ENCODE results near the gene SLN.
"Not testable (repeated sequence)": the region's sequence is repeated elsewhere in the genome, so short reads cannot be mapped to it uniquely, and the experiment has no call there.

SLN gene
- long read RNA-seq: 0 reads

DNA sequence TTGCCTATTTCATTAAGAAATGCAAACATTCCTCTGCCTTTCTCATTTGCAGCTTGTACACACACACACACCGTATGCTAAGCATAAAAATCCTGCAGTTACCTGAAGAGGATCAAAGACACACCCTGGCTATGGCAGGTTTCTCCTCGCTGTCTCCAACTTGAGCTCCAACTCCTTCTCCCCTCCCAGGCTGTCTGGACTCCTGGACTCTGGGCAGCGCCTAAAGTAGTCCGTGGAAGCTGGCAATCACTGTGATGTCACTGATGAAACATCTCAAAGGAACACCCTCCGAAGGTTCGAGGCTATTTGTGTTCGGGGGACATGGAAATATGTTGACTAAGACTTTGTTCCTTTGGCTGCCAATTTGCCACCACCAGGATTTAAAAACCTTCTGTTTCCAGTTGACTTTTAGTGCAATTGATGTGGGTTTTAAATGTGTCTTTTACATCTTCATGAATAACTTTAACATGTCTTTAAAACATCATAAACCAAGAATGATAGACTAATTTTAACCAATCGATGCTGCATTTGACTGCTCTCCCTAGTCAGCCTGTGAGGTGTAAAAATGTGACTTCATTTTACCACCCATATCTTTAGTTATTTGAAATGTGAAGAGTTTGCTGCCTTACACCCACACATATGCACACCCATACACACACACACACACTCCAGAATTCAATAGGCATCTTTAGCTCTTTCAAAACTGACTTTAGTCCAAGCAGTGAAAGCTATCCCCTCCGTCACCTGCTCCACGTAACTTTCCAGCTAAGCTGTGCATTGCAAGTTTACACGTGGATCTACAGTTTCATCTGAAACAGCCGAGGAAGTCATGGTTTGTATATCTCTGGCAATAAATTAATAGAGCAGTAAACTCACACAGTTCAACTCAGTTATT, at the start of gene SLN:
SLN (minus strand) TSS at position 196 of the 895 bp plus-strand sequence.
- TF ChIP-seq SPI1 (IDR thresholded peaks at IDR 0.05; ENCODE audit: borderline replicate concordance, low read depth) (no peak), POLR2AphosphoS5 (IDR thresholded peaks at IDR 0.05; ENCODE audit: low read depth) (no peak), GABPA (IDR thresholded peaks at IDR 0.05; ENCODE audit: low read depth) (no peak), REST (IDR thresholded peaks at IDR 0.05; ENCODE audit: insufficient replicate concordance, low read depth) (no peak)
- TF ChIP-seq, protein P1, sequence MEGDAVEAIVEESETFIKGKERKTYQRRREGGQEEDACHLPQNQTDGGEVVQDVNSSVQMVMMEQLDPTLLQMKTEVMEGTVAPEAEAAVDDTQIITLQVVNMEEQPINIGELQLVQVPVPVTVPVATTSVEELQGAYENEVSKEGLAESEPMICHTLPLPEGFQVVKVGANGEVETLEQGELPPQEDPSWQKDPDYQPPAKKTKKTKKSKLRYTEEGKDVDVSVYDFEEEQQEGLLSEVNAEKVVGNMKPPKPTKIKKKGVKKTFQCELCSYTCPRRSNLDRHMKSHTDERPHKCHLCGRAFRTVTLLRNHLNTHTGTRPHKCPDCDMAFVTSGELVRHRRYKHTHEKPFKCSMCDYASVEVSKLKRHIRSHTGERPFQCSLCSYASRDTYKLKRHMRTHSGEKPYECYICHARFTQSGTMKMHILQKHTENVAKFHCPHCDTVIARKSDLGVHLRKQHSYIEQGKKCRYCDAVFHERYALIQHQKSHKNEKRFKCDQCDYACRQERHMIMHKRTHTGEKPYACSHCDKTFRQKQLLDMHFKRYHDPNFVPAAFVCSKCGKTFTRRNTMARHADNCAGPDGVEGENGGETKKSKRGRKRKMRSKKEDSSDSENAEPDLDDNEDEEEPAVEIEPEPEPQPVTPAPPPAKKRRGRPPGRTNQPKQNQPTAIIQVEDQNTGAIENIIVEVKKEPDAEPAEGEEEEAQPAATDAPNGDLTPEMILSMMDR (IDR thresholded peaks at IDR 0.05; ENCODE audit: insufficient read depth, low read length): no peak
- no peak for DNase-seq (ENCODE audit: low read depth in 1 of 2, low spot score in 1 of 2)
- no peak within 1 kb of the TSS for H3K27ac ChIP-seq (replicated peaks)
- H3K4me3 ChIP-seq (replicated peaks; ENCODE audit: insufficient read depth, low read length): no peak within 1 kb of the TSS
- H3K27me3 ChIP-seq (ENCODE audit: insufficient read depth, poor library complexity, severe bottlenecking): peaks cover 5% of the 10 kb centered on the region

GRCh38 chr11:107758719-107759355, 47.0 kb upstream of the SLN start:
- not testable (repeated sequence) for H3K4me3 ChIP-seq (replicated peaks; ENCODE audit: insufficient read depth, low read length); H3K27me3 ChIP-seq (ENCODE audit: insufficient read depth, poor library complexity, severe bottlenecking); H3K27ac ChIP-seq (replicated peaks); DNase-seq (ENCODE audit: low read depth in 1 of 2, low spot score in 1 of 2)

DNA sequence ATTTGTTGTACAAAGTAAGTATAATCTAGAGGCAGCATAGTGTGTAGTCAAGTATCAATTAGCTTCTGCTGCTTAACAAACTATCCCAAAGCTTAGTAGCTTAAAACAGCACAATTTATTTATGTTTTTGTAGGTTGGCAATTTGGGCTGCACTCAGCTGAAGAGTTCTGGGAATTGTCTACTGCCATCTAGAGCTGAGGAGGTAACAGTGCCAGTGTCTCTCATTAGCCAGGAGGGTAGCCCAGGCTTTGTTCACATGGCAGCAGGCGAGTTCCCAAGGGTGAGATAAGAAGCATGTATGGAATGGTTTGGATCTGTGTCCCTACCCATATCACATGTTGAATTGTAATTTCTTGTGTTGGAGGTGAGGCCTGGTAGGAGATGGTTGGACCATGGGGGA, 45.8 kb upstream of the SLN start:
- no peak overlapping the region for H3K4me3 ChIP-seq (replicated peaks; ENCODE audit: insufficient read depth, low read length)
- no peaks in the 10 kb centered on the region for H3K27me3 ChIP-seq (ENCODE audit: insufficient read depth, poor library complexity, severe bottlenecking)
- no peak for DNase-seq (ENCODE audit: low read depth in 1 of 2, low spot score in 1 of 2)
- TF ChIP-seq POLR2AphosphoS5 (IDR thresholded peaks at IDR 0.05; ENCODE audit: low read depth): no peak
- TF ChIP-seq, protein P1 (IDR thresholded peaks at IDR 0.05; ENCODE audit: insufficient read depth, low read length): no peak
- no peak for TF ChIP-seq GABPA (IDR thresholded peaks at IDR 0.05; ENCODE audit: low read depth)
- no peak for TF ChIP-seq REST (IDR thresholded peaks at IDR 0.05; ENCODE audit: insufficient replicate concordance, low read depth)
- TF ChIP-seq SPI1 (IDR thresholded peaks at IDR 0.05; ENCODE audit: borderline replicate concordance, low read depth): no peak
- H3K27ac ChIP-seq (replicated peaks): no peak overlapping the region

GRCh38 chr11:107756553-107756952, 44.7 kb upstream of the SLN start:
- Histone ChIP-seq H3K4me3 (replicated peaks; ENCODE audit: insufficient read depth, low read length) (no peak overlapping the region), H3K27me3 (ENCODE audit: insufficient read depth, poor library complexity, severe bottlenecking) (no peaks in the 10 kb centered on the region), H3K27ac (replicated peaks) (no peak overlapping the region)
- DNase-seq (ENCODE audit: low read depth in 1 of 2, low spot score in 1 of 2): no peak
- no peak for TF ChIP-seq POLR2AphosphoS5 (IDR thresholded peaks at IDR 0.05; ENCODE audit: low read depth)
- no peak for TF ChIP-seq REST (IDR thresholded peaks at IDR 0.05; ENCODE audit: insufficient replicate concordance, low read depth)
- TF ChIP-seq, protein P1 (IDR thresholded peaks at IDR 0.05; ENCODE audit: insufficient read depth, low read length): no peak
- no peak for TF ChIP-seq GABPA (IDR thresholded peaks at IDR 0.05; ENCODE audit: low read depth)
- TF ChIP-seq SPI1 (IDR thresholded peaks at IDR 0.05; ENCODE audit: borderline replicate concordance, low read depth): no peak
